ENCODE measurements around the gene UIMC1. TPM values are rescaled to one million over a fixed set of nuclear protein-coding genes. Genes with fewer than 3 reads are reported as not detected.
"Not testable (repeated sequence)": the region's sequence is repeated elsewhere in the genome, so short reads cannot be mapped to it uniquely, and the experiment has no call there.

Gene UIMC1
- total RNA-seq, 1 experiment from 2014 or later = 33.6 TPM

- DNase-seq (ENCODE audit: extremely low read depth, low read depth) = no peak
Observed at GRCh38 chr5:176875014-176875550, 131.5 kb downstream of the UIMC1 start.

- no peak for DNase-seq (ENCODE audit: extremely low read depth, low read depth)
Observed at GRCh38 chr5:176874198-176874780, 132.3 kb downstream of the UIMC1 start.

GRCh38 chr5:176873541-176874172 lies 132.9 kb downstream of the UIMC1 start:
- DNase-seq (ENCODE audit: extremely low read depth, low read depth) = no peak

- DNase-seq (ENCODE audit: extremely low read depth, low read depth) = not testable (repeated sequence)
Observed at GRCh38 chr5:176873011-176873410, 133.6 kb downstream of the UIMC1 start.

GRCh38 chr5:176872586-176872985 lies 134.0 kb downstream of the UIMC1 start:
- DNase-seq (ENCODE audit: extremely low read depth, low read depth) = not testable (repeated sequence)

- not testable (repeated sequence) for DNase-seq (ENCODE audit: extremely low read depth, low read depth)
Observed at GRCh38 chr5:176870644-176871043, 135.9 kb downstream of the UIMC1 start.

GRCh38 chr5:176870110-176870591 lies 136.4 kb downstream of the UIMC1 start:
- DNase-seq (ENCODE audit: extremely low read depth, low read depth) = peak; percentile 64

- DNase-seq (ENCODE audit: extremely low read depth, low read depth) = no peak
Observed at GRCh38 chr5:176869501-176870109, 137.0 kb downstream of the UIMC1 start.

- no peak for DNase-seq (ENCODE audit: extremely low read depth, low read depth)
Observed at GRCh38 chr5:176868731-176869130, 137.8 kb downstream of the UIMC1 start.

- no peak for DNase-seq (ENCODE audit: extremely low read depth, low read depth)
Observed at GRCh38 chr5:176868126-176868525, 138.5 kb downstream of the UIMC1 start.

- DNase-seq (ENCODE audit: extremely low read depth, low read depth) = no peak
Observed at GRCh38 chr5:176866707-176867310, 139.8 kb downstream of the UIMC1 start.

- no peak for DNase-seq (ENCODE audit: extremely low read depth, low read depth)
Observed at GRCh38 chr5:176865964-176866363, 140.6 kb downstream of the UIMC1 start.

GRCh38 chr5:176864755-176865154 lies 141.8 kb downstream of the UIMC1 start:
- no peak for DNase-seq (ENCODE audit: extremely low read depth, low read depth)

GRCh38 chr5:176863765-176864098 lies 142.8 kb downstream of the UIMC1 start:
- no peak for DNase-seq (ENCODE audit: extremely low read depth, low read depth)

- no peak for DNase-seq (ENCODE audit: extremely low read depth, low read depth)
Observed at GRCh38 chr5:176863041-176863764, 143.4 kb downstream of the UIMC1 start.

- no peak for DNase-seq (ENCODE audit: extremely low read depth, low read depth)
Observed at GRCh38 chr5:176862330-176862995, 144.1 kb downstream of the UIMC1 start.

GRCh38 chr5:176861276-176861675 lies 145.3 kb downstream of the UIMC1 start:
- DNase-seq (ENCODE audit: extremely low read depth, low read depth) = no peak

GRCh38 chr5:176860381-176860780 lies 146.2 kb downstream of the UIMC1 start:
- DNase-seq (ENCODE audit: extremely low read depth, low read depth) = no peak

GRCh38 chr5:176859916-176860315 lies 146.7 kb downstream of the UIMC1 start:
- no peak for DNase-seq (ENCODE audit: extremely low read depth, low read depth)

GRCh38 chr5:176857894-176858273 lies 148.7 kb downstream of the UIMC1 start:
- DNase-seq (ENCODE audit: extremely low read depth, low read depth) = no peak
